22Rv1 (cell line): ENCODE data around the gene ZBTB48.

ENCODE experiments used
- CTCF ChIP-seq: fragments of 450-650 bp; IDR thresholded peaks from 2 replicates; pipeline ENCODE4 v1.5.1; 2017; ENCODE audit warnings: mild to moderate bottlenecking
- ZFX ChIP-seq: fragments of 450-650 bp; IDR thresholded peaks from 2 replicates; pipeline ENCODE4 v1.6.1; 2017; ENCODE audit warnings: antibody characterized with exemption, borderline replicate concordance

GRCh38 chr1:6597777-6598131 is 18.0 kb downstream of the ZBTB48 start:
- TF ChIP-seq CTCF (no peak), ZFX (no peak)
